SK-N-MC (cell line): ENCODE results near the gene NEU1.
"Not testable (repeated sequence)": the region's sequence is repeated elsewhere in the genome, so short reads cannot be mapped to it uniquely, and the experiment has no call there.

ENCODE experiments used
- DNase-seq: peaks from one replicate; pipeline ENCODE4 v3.0.0-alpha.2; 2011; ENCODE audit warnings: low read depth, low spot score
- H3K27ac ChIP-seq: fragments of 200-600 bp; sonication (generic); 2 replicates; pipeline ENCODE4 v1.5.1; 2016; ENCODE audit warnings: mixed run types
- H3K36me3 ChIP-seq: fragments of 200-600 bp; sonication (generic); 2 replicates; pipeline ENCODE4 v1.6.1; 2017; ENCODE audit warnings: antibody characterized with exemption, low read length, mixed read lengths; ENCODE audit not compliant: insufficient read depth
- H3K4me3 ChIP-seq: fragments of 200-600 bp; sonication (generic); 2 replicates; pipeline ENCODE4 v1.5.1; 2016
- H3K9ac ChIP-seq: fragments of 200-600 bp; sonication (generic); 2 replicates; pipeline ENCODE4 v1.8.0; 2017; ENCODE audit warnings: mixed run types, mixed read lengths; ENCODE audit not compliant: insufficient read length
- H3K9me3 ChIP-seq: fragments of 200-600 bp; sonication (generic); 2 replicates; pipeline ENCODE4 v1.6.1; 2017; ENCODE audit warnings: low read depth, mild to moderate bottlenecking, antibody characterized with exemption, low read length, moderate library complexity, mixed read lengths
- EZH2 ChIP-seq: fragments of 200-600 bp; sonication (generic); IDR thresholded peaks from one replicate; pipeline ENCODE4 v1.6.1; 2017; ENCODE audit warnings: antibody characterized with exemption
- FOXP2 ChIP-seq: optimal IDR thresholded peaks from 2 replicates; pipeline ENCODE3; 2011; ENCODE audit warnings: mild to moderate bottlenecking, moderate library complexity; ENCODE audit not compliant: insufficient read depth; ENCODE audit errors: extremely low read length, control extremely low read depth
- POLR2AphosphoS5 ChIP-seq: IDR thresholded peaks from 2 replicates; pipeline ENCODE4 v1.6.1; 2012; ENCODE audit warnings: mild to moderate bottlenecking, low read depth, low read length, borderline replicate concordance

Gene NEU1

GRCh38 chr6:31842053-31842452 lies 20.6 kb downstream of the NEU1 start:
- H3K4me3 ChIP-seq, result no peak overlapping the region
- TF ChIP-seq FOXP2, result no peak
- TF ChIP-seq POLR2AphosphoS5, result 0 out of 2 replicates have a peak, but pooled peaks have one; percentile 4
- TF ChIP-seq EZH2, result no peak
- H3K27ac ChIP-seq, result no peak overlapping the region
- H3K9me3 ChIP-seq, result no peaks in the 10 kb centered on the region
- peaks cover 44% of the 10 kb centered on the region for H3K36me3 ChIP-seq
- H3K9ac ChIP-seq, result no peak overlapping the region
- no peak for DNase-seq

- Histone ChIP-seq H3K27ac (peak overlapping the region; percentile 86), H3K36me3 (peaks cover 58% of the 10 kb centered on the region), H3K4me3 (peak overlapping the region; percentile 88)
- H3K9me3 ChIP-seq, H3K9ac ChIP-seq, DNase-seq: not testable (repeated sequence)
Measured at GRCh38 chr6:31839779-31840126, 22.9 kb downstream of the NEU1 start.

GRCh38 chr6:31838968-31839367 lies 23.7 kb downstream of the NEU1 start:
- Histone ChIP-seq H3K9ac (no peak overlapping the region), H3K36me3 (peaks cover 58% of the 10 kb centered on the region), H3K27ac (peak overlapping the region; percentile 86), H3K4me3 (peak overlapping the region; percentile 88), H3K9me3 (no peaks in the 10 kb centered on the region)
- DNase-seq, result no peak
- TF ChIP-seq FOXP2 (no peak), EZH2 (no peak), POLR2AphosphoS5 (no peak)

- peak overlapping the region; percentile 88 for H3K4me3 ChIP-seq
- not testable (repeated sequence) for H3K9me3 ChIP-seq, DNase-seq
- H3K36me3 ChIP-seq, result peaks cover 58% of the 10 kb centered on the region
- peak overlapping the region; percentile 98 for H3K27ac ChIP-seq
- H3K9ac ChIP-seq, result peak overlapping the region; percentile 94
Measured at GRCh38 chr6:31838114-31838553, 24.5 kb downstream of the NEU1 start.

- peaks cover 58% of the 10 kb centered on the region for H3K36me3 ChIP-seq
- no peak for DNase-seq
- H3K9me3 ChIP-seq, result no peaks in the 10 kb centered on the region
- TF ChIP-seq EZH2 (no peak), POLR2AphosphoS5 (peak; percentile 45; the same call in 1 of the 2 replicates)
- H3K4me3 ChIP-seq, result peak overlapping the region; percentile 88
- H3K27ac ChIP-seq, result peak overlapping the region; percentile 98
- H3K9ac ChIP-seq, result peak overlapping the region; percentile 94
Measured at GRCh38 chr6:31837369-31838113, 25.1 kb downstream of the NEU1 start.

- DNase-seq, result no peak
- peak overlapping the region; percentile 88 for H3K4me3 ChIP-seq
- peak overlapping the region; percentile 98 for H3K27ac ChIP-seq
- peaks cover 58% of the 10 kb centered on the region for H3K36me3 ChIP-seq
- peak overlapping the region; percentile 94 for H3K9ac ChIP-seq
- TF ChIP-seq FOXP2 (no peak), POLR2AphosphoS5 (no peak), EZH2 (no peak)
- no peaks in the 10 kb centered on the region for H3K9me3 ChIP-seq
Measured at GRCh38 chr6:31836474-31837368, 25.9 kb downstream of the NEU1 start.

- peak overlapping the region; percentile 88 for H3K4me3 ChIP-seq
- H3K36me3 ChIP-seq, result peaks cover 53% of the 10 kb centered on the region
- TF ChIP-seq EZH2 (no peak), POLR2AphosphoS5 (peak; percentile 8; the same call in 1 of the 2 replicates), FOXP2 (no peak)
- no peak for DNase-seq
- peak overlapping the region; percentile 98 for H3K27ac ChIP-seq
- no peaks in the 10 kb centered on the region for H3K9me3 ChIP-seq
- H3K9ac ChIP-seq, result peak overlapping the region; percentile 94
Measured at GRCh38 chr6:31836047-31836473, 26.6 kb downstream of the NEU1 start.

- Histone ChIP-seq H3K36me3 (peaks cover 39% of the 10 kb centered on the region), H3K9ac (peak overlapping the region; percentile 94), H3K27ac (peak overlapping the region; percentile 98), H3K9me3 (no peaks in the 10 kb centered on the region), H3K4me3 (peak overlapping the region; percentile 88)
- TF ChIP-seq FOXP2 (no peak), POLR2AphosphoS5 (peak; percentile 100), EZH2 (no peak)
- no peak for DNase-seq
Measured at GRCh38 chr6:31834367-31835250, 28.0 kb downstream of the NEU1 start.
